ENCODE results near the gene LZTS3. TPM values are rescaled to one million over a fixed set of nuclear protein-coding genes. Genes with fewer than 3 reads are reported as not detected.
"Not testable (repeated sequence)": the region's sequence is repeated elsewhere in the genome, so short reads cannot be mapped to it uniquely, and the experiment has no call there.

Gene LZTS3
- polyA plus RNA-seq, 2 of the 4 experiments (the other 2 are of a cell fraction) = 3.8 TPM

GRCh38 chr20:3119044-3119443 lies 54.3 kb downstream of the LZTS3 start:
- peaks cover 4% of the 10 kb centered on the region; the same call in 1 of the 3 replicates for H3K9me3 ChIP-seq
- no peak for ATAC-seq
- WGBS (ENCODE audit: missing lambda C conversion rate) = 70% methylated on average over 5 of the region's 5 CpGs

GRCh38 chr20:3117839-3118379 lies 55.4 kb downstream of the LZTS3 start:
- peak overlapping the region; percentile 58 for H3K4me2 ChIP-seq
- TF ChIP-seq JUN (IDR thresholded peaks at IDR 0.05) (peak in 1 of 2 experiments; percentile 33; a peak in 1 of 5 replicates), RAD21 (conservative IDR thresholded peaks at IDR 0.05 in 1 of 2, IDR thresholded peaks at IDR 0.05 in 1 of 2) (peak; percentile 70 to 71), CEBPB (IDR thresholded peaks at IDR 0.05) (peak; percentile 95 to 98), CTCF (IDR thresholded peaks at IDR 0.05) (peak; percentile 88), SMC3 (IDR thresholded peaks at IDR 0.05) (peak; percentile 86), FOSL2 (CRISPR knock-in tag; IDR thresholded peaks at IDR 0.05) (peak; percentile 47; the same call in 1 of the 2 replicates)
- H3K4me3 ChIP-seq; FAIRE-seq; H3K9me3 ChIP-seq; POLR2A ChIA-PET; TF ChIP-seq FOSL2 (IDR thresholded peaks at IDR 0.05): not testable (repeated sequence)
- peak overlapping the region; percentile 61 to 72; a peak in 5 of 6 replicates for H3K27ac ChIP-seq
- ATAC-seq (peak; percentile 76 to 87), DNase-seq (ENCODE audit: low read depth in 1 of 2, low spot score in 1 of 2) (peak; percentile 52 to 82)
- CTCF ChIA-PET = interaction anchor here (0.6 to 9.5 kb wide), 20 partner anchors 9 to 199 kb away, joined by 3 to 133 read pairs (median 4); partner anchors contain the start of genes FASTKD5 and UBOX5
- WGBS (ENCODE audit: missing lambda C conversion rate) = 51% methylated on average over 14 of the region's 14 CpGs
- H3K4me1 ChIP-seq = peaks cover 21% of the 10 kb centered on the region; the same call in 2 of the 3 replicates

More at GRCh38 chr20:3119044-3119443, 54.3 kb downstream of the LZTS3 start:
- H3K4me1 ChIP-seq = peaks cover 32% of the 10 kb centered on the region
- ChIA-PET CTCF (interaction anchor here (0.7 to 9.5 kb wide), 9 partner anchors 10 to 198 kb away, joined by 3 to 133 read pairs (median 6); partner anchors contain the start of genes FASTKD5 and UBOX5), POLR2A (interaction anchor here (0.6 kb wide), 1 partner anchor 54 kb away, joined by 4 read pairs; no protein-coding TSS in a partner anchor)
- DNase-seq (ENCODE audit: low read depth in 1 of 2, low spot score in 1 of 2) (no peak), FAIRE-seq (no peak)
- TF ChIP-seq CBX2 (IDR thresholded peaks at IDR 0.05; ENCODE audit: borderline replicate concordance, low read depth) (no peak), KDM5A (IDR thresholded peaks at IDR 0.05) (no peak), USF2 (IDR thresholded peaks at IDR 0.05) (no peak), EP300 (IDR thresholded peaks at IDR 0.05) (no peak), REST (IDR thresholded peaks at IDR 0.05) (no peak), ESRRA (IDR thresholded peaks at IDR 0.05; ENCODE audit: borderline replicate concordance, low read length) (no peak), BHLHE40 (IDR thresholded peaks at IDR 0.05; ENCODE audit: low read depth, low read length) (no peak)
- H3K27ac ChIP-seq = peak overlapping the region; percentile 5 to 9; a peak in 1 of 6 replicates
- no peak overlapping the region for H3K4me3 ChIP-seq
- H3K4me2 ChIP-seq = no peak overlapping the region

GRCh38 chr20:3116341-3116740 lies 57.0 kb downstream of the LZTS3 start:
- FAIRE-seq (no peak), DNase-seq (ENCODE audit: low read depth in 1 of 2, low spot score in 1 of 2) (no peak), ATAC-seq (no peak)
- ChIA-PET CTCF (interaction anchor here (0.6 to 9.5 kb wide), 20 partner anchors 7 to 200 kb away, joined by 3 to 133 read pairs (median 6); partner anchors contain the start of gene GNRH2), POLR2A (no interaction called here)
- Histone ChIP-seq H3K4me1 (peaks cover 15% of the 10 kb centered on the region; the same call in 2 of the 3 replicates), H3K27ac (no peak overlapping the region), H3K4me3 (no peak overlapping the region), H3K9me3 (no peaks in the 10 kb centered on the region), H3K4me2 (no peak overlapping the region)
- TF ChIP-seq USF2 (IDR thresholded peaks at IDR 0.05) (no peak), SMC3 (IDR thresholded peaks at IDR 0.05) (no peak), HOXB13 (CRISPR knock-in tag; IDR thresholded peaks at IDR 0.05; ENCODE audit: low read depth) (no peak), CEBPB (IDR thresholded peaks at IDR 0.05) (no peak), MYC (IDR thresholded peaks at IDR 0.05; ENCODE audit: borderline replicate concordance, low read length) (no peak), SREBF2 (IDR thresholded peaks at IDR 0.05) (no peak)
- WGBS (ENCODE audit: missing lambda C conversion rate) = 76% methylated on average over 4 of the region's 4 CpGs

Data from A549 (cell line).